MV-4-11 (cell line): Measurements from ENCODE around the gene MAP3K20.
"Not testable (repeated sequence)": the region's sequence is repeated elsewhere in the genome, so short reads cannot be mapped to it uniquely, and the experiment has no call there.

Source experiments
- DNase-seq: peaks from one replicate; lab custom pipeline; 2025; lab: John Stamatoyannopoulos, UW

MAP3K20 gene

DNA sequence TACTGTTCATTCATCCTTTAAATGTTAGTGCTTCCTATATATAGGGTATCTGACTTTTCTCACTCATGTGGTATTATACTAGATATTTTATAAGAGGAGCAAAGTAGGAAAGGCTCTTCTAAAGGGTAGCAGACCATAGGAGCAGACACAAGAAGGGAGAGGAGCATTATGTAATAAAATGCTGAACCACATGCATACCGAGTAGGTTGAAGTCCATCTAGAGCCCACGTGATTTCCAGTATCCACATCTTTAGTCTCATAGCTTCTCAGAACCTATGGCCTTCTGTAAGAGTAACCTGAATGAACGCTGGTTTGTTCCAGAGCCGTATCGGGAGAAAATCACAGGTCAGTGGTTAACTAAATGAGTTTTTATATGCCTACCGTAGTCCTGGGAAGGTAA lies 85.9 kb downstream of the MAP3K20 start:
- DNase-seq = no peak

DNA sequence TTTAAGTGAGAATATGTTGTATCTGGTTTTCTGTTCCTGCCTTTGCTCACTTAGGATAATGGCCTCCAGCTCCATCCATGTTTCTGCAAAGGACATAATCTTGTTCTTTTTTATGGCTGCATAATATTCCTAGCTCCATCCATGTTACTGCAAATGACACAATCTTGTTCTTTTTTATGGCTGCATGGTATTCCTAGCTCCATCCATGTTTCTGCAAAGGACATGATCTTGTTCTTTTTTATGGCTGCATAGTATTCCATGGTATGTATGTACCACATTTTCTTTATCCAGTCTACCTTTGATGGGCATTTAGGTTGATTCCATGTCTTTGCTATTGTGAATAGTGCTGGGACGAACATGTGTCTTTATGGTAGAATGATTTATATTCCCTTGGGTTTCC lies 87.7 kb downstream of the MAP3K20 start:
- not testable (repeated sequence) for DNase-seq

DNA sequence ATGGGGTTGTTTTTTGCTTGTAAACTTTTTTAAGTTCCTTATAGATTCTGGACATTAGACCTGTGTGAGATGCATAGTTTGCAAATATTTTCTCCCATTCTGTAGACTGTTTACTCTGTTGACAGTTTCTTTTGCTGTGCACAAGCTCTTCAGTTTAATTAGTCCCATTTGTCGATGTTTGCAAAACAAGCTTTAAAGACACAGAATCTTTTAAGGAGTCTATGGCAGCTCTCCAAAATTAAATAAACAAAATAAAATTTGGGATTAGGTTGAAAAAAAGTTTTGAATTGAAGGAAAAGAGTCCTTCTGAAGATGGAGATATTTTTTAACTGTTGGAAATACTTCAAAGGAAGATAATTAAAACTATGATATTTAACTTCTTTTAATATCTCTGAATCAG lies 88.8 kb downstream of the MAP3K20 start:
- DNase-seq = no peak

DNA sequence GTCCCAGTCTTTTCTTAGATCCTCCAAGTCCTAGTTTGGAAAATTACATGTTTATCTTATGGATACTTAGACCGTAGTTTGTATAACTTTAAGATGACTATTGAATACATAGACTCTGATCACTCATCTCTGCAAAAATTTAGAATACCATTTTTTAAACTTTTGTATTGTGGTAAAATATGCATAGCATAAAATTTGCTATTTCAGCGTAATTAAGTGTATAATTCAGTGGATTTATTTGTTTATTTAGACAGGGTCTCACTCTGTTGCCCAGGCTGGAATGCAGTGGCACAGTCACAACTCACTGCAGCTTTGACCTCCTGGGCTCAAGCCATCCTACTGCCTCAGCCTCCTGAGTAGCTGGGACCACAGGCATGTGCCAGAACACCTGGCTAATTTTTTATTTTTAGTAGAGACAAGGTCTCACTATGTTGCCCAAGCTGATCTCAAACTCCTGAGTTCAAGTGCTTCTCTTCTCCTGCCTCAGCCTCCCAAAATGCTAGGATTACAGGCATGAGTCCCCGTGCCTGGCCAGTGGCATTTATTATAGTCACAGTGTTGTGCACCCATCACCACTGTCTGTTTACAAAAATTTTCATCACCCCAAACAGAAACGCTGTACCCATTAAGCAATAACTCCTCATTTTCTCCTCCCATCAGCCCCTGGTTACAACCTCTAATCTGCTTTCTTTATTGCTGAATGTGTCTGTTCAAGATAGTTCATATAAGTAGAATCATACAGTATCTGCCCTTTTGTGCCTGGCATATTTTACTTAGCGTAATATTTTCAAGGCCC lies 90.0 kb downstream of the MAP3K20 start:
- DNase-seq = no peak

DNA sequence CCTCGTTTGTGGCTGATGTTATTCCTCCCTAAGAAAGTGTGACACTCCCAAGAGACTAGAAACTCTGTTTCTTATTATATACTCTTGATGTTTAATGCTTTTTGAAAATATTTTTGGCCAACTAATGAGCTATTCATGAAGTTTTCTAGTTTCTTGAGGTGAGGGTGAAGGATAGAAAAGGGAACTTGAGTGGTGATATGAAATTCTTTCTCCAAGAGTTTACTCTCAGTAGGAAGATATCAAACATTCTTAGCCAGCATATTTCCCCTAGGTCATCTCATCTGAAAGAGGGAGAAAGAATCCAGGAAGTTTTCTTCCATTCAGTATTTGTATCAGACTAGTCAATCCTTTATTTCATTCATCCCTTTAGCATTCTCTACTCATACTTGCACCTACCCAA lies 95.7 kb downstream of the MAP3K20 start:
- no peak for DNase-seq

DNA sequence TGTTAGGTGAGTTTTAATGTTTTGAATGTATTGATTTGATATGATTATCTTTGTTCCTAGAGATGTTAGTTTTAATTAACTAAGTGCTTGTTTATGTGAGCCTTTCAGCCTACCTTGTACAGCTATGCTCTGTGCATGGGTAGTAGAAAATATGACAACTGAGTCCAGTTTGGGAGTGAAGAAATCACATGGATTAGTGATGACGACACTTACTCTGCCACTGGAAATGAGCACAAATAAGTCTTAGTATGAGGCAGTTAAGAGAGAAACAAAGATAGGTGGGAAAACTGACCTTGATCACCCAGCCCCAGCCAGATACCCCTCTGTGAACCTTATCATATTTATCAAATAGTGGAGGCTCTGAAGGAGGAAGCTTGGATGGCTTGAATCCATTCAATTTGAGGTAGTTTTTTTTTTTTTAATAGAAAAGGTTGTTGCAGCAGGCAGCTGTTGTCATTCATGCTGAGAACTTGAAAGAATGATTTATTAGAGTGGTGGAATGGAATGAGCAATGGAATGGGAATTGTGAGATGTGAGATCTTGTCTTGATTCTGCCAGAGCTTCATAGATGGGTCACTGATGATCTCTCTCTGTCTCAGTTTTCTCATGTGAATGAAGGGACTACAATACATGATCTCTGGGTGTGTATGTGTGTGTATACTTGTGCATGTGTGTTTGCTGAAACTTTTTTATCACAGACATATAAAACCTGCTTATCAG lies 96.4 kb downstream of the MAP3K20 start:
- no peak for DNase-seq

DNA sequence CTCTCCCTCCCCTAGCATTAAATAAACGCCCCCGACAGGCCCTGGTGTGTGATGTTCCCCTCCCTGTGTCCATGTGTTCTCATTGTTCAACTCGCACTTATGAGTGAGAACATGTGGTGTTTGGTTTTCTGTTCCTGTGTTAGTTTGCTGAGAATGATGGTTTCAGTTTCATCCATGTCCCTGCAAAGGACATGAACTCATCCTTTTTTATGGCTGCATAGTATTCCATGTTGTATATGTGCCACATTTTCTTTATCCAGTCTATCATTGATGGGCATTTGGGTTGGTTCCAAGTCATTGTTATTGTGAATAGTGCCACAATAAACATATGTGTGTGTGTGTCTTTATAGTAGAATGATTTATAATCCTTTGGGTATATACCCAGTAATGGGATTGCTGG lies 98.7 kb downstream of the MAP3K20 start:
- not testable (repeated sequence) for DNase-seq

DNA sequence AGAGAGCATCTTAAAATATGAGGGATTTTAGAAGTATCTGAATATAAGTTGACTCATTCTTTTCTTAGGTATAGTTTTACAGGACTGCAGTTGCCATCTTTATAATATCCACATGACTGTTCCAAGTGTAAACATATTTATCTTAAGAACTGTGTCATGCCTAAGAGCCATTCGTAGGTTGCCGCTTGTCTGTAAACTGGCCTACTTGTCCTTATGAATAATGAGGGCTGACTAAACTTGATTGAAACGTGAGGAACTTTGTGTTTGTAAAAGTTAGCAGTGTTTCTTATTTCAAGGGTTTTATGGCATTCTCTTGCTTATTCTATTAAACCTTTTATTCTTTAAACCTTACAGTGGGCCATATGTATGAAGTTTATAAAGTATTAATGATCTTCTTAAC lies 99.6 kb downstream of the MAP3K20 start:
- no peak for DNase-seq

DNA sequence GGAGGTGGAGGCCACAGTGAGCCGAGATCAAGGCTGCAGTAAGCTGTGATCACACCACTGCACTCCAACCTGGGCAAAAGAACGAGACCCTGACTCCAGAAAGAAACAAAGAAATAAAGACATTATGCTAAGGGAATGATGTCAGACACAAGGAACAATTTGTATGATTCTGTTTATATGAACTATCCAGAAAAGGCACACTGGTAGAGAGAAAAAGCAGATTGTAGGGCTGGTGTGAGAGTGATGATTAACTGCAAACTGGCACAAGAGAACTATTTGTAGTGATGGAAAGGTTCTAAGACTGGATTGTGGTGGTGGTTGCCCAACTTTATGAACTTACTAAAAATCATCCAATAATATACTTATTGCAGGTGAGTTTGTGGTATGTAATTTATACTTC lies 106.3 kb downstream of the MAP3K20 start:
- DNase-seq = no peak

DNA sequence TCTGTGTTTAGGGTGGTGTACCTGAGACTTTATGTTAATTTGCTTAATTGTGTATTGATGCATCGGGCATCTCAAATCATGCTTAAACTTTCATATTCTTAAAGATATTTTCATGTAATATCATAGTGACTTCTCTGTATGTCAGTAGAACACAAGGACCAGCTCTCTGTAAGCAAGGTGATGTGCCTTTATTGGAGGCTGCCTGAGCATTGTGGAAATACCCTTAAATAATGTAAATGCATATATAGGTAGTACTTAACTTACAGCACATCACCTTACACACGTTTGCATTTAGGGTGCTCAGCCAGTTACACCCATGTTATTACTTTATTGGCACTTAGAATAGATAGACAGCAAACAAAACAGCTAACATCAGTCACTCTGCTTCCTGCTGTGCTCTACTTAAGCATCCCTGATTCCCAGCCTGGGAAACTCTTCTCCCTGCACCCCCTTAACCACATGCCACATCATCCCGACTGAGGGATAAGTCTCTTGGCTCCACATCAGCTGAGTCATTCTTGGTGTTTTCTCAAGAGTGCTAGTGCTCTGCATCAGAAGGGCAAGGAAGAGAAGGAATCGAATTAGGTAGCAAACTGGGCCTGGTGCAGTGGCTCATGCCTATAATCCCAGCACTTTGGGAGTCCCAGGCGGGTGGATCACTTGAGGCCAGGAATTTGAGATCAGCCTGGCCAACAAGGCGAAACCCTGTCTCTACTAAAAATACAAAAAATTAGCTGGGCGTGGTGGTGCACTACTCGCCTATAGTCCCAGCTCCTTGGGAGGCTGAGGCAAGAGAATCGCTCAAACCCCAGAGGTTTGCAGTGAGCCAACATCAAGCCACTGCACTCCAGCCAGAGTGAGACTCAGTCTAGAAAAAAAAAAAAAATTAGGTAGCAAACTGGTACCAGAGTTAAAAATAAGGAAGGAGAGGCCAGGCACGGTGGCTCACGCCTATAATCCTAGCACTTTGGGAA lies 108.7 kb downstream of the MAP3K20 start:
- DNase-seq = no peak

DNA sequence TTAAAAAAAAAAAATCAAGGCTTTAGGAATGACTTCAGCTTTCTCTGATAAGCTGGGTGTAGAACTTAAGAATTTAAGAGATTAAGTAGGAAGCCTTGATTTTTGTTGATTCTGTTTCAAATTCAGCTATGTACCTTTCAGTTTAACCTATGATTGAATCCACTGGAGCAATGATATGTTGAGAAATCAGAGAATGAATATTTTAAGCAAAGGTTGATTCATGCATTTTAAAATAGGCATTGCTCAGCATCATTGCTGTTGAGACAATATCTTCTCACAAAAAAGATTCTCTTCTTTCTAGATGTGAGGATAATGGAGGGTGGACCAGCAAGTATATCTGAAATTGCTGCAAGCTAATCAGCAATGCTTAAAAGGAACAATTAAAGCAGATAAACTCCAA lies 109.8 kb downstream of the MAP3K20 start:
- DNase-seq = no peak

DNA sequence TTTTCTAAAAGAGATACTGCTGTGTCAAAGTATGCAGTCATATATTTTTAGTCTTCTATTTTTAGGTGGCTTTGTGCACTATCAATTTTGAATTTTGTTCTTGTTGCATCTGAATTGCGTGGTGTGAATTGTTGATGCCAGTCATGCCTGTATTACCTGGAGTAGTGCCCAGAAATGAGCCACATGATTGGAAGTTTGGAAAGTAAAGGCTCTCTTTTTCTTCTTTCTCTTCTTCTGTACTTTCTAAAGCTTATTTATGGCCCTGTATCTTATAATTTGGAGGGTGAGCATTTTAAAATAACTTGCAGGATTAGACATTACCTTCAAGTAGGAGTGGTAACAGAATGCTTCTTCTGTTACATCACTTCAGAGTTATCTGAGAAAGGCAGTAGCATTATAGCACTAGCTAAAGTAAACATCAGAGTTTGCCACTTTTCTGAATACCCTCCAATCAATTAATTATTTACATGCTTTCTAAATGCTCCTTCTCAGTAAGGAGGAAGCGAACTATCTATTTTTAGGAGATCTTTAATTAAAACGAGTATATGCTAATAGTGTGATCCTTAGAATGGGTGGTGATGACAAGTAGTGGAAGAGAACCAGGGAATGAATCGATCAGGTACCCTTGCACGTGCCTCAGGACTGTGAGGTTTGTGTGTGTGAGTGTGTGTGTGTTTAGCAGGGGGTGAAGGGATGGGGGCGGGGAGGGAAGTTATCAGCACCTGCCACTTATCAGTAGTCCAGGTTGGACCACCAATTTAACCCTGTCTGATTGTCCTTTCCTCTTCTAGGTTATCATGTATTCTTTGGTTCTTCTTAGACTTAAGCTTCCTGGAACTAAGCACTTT lies 112.5 kb downstream of the MAP3K20 start:
- no peak for DNase-seq

DNA sequence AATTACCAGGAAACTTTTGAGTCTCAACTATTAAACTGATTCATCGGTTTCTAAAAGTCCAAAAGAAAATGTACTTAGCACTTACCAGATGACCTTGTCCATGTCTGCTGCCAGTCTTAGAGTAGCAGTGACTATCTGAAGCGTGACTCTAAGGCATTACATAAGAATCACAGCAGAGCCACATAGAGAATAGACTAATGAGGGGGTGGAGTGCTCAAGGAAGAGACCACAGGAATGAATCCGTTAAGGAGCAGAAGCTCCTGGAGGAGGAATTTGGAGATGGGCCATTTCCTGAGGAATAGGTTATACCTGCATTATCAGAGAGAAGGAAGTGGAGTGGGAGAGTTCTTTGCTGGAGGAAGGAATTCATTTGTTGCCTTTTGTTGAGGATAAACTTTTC lies 116.0 kb downstream of the MAP3K20 start:
- DNase-seq = no peak

DNA sequence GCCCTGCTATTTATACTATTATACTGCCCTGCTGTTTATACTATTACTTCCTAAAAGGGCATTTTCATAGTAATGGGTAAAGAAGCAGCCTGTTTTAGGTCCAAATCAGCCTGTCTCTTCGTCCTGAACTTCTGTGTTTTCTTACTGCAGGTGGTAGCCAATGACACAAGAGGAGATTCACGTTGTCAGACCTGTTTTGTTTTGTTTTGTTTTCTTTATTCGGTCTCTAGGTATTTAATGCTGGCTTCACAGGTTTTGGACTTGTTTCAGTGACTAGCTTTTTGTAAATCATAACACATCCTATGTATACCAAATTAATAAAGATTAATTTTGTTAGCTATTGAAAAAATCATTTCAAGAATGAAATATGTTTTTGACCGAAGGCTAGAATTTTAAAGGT lies 116.4 kb downstream of the MAP3K20 start:
- no peak for DNase-seq

DNA sequence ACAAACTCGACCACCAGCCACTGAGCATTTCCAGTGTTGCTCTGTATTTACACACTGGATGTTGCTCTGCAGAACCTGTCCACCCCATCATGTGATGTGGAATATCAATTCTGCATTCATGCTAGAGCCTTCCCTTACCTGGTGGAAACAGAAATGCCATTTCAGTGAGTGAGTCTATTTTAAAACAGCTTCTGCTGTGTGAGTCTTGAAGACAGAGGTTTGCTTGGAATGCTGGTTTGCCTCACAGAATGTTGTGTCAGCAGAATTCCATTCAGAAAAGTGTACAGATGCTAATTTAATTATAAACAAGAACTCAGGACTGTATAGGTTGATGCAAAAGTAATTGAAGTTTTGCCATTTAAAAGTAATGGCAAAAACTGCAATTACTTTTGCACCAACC lies 118.3 kb downstream of the MAP3K20 start:
- DNase-seq = no peak

DNA sequence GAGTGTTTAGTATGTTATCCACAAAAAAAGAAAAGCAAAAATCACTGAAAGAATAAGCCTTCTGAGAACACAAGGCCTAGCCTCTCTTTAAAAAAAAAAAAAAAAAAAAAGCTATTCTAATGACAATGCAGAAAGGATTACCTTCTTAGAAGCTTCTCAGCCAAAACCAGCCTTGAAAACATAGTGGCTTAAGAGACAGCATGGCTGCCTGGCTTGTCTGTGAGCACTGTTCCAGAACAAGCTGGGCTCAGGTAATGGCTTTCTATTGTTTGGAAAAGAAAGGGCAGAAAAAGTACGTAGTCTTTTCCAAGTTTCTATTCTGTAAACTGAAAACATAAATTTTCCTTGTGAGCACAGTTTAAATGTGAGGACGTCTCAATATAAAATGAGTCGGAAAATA lies 119.5 kb downstream of the MAP3K20 start:
- DNase-seq = no peak

DNA sequence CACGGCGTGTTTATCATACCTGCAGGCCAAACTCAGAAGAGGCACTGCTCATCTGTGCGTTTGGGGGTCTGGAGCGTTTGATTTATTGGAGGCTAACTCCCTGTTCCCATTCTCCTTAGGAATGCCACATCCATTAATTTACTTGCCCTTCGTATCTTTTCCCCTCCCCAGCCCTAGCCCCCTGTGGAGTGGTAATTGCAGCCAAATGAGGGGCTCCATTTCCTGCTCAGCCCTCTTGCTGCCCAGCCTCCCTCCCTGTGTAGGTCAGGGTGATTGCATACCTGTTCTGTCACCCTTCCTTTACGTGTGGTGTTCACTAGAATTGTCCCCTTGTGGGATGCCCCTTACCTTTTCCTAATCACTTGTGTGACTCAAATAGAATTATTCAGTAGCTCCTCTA lies 120.4 kb downstream of the MAP3K20 start:
- no peak for DNase-seq

DNA sequence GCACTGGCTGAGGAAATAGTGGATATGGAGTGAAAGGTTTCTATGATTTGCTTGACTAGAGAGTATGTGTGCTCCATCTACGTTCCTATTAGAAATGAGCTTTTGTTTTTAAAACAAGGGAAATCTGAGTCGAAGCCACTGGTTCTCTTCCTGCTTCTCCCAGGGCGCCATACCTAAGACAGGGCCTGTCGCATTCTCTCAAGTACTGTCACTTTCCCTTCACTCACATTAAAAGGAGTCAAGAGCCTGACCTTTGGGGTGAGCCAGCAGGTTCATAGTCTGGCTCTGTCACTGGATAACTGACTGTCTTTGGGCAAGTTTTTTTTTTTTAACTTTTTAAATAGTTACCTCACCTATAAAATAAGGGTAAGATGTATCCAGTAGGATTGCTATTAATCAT lies 121.0 kb downstream of the MAP3K20 start:
- no peak for DNase-seq

DNA sequence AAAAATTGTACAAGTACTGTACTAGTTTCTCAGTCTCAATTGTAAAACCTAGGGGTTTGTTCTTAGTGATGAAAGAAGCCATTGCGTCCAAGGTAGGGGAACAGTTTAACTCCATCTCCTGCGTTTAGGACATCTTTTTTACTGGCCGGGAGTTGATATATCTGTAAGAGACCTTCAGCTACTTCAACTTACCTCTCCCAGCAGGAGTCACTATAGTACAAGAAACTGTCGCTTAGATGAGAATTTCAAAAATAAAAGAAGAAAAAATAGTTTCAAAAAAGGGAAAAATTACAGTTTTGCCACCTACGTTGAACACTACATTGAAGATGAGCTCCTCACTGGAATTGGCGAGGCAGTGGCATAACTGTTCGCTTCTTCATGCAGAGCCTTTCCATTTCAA lies 122.7 kb downstream of the MAP3K20 start:
- no peak for DNase-seq

DNA sequence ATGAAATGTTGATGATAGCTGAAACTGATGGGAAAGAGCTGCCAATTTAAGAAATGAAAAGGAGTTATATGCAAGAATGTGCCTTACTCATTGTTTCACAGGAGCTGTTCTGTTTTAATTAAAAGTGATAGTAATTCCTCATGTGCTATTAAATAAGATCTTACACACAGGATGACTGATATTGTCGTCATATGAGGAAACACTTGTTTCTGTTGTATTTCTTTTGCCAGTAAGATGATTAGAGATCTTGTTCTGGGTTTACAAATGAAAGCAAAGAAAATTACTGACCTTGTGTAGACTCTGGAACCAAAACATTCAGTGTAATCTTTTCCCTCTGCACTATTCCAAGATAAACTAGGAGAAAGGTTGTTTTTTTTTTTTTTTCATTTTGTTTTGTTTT lies 123.6 kb downstream of the MAP3K20 start:
- no peak for DNase-seq

DNA sequence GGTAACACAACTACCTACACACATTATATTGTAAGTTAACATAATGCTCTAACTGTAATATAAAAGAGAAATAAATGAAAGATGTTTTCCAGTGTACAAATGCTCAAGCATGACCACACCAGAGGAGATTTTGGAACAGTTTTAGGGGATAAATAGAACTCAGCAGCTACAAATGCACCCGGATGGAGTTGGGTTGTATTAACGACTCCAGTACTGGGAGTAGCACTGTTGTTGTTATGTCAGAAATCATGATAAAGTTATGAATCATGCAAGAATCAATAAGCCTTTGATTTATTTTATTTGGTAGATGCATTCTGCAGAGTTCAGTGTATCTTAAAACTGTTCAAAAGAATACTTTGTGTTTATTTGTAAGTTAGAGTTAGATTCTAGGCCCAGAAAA lies 126.9 kb downstream of the MAP3K20 start:
- DNase-seq = no peak

DNA sequence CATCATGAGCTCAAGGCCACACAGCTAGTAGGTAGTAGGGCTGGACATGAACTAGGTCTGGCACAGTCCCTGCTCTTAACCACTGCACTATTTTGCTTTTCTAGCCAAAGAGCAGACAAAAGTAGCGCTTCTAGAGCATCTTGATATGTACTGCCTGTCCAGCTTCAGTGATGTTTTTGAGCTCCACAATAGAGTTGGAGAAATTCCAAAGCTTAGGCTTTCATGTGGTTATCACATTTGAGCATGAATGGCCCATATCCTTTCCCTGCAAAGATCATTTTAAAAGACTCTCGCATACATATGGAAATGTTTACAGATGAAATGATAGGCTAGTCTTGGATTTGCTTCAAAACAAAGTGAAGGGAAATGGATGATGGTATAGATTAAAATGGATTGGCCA lies 128.7 kb downstream of the MAP3K20 start:
- DNase-seq = no peak
